ENCODE results near the gene KRTAP2-1.
"Not testable (repeated sequence)": the region's sequence is repeated elsewhere in the genome, so short reads cannot be mapped to it uniquely, and the experiment has no call there.

Gene KRTAP2-1

GRCh38 chr17:41058741-41059140 is 11.6 kb upstream of the KRTAP2-1 start:
- no peak for DNase-seq (ENCODE audit: low read depth in 1 of 2, low spot score in 1 of 2)

- DNase-seq (ENCODE audit: low read depth in 1 of 2, low spot score in 1 of 2) = no peak
Measured at GRCh38 chr17:41057547-41057946, 10.4 kb upstream of the KRTAP2-1 start.

- not testable (repeated sequence) for DNase-seq (ENCODE audit: low read depth in 1 of 2, low spot score in 1 of 2)
Measured at GRCh38 chr17:41055130-41055529, 8.0 kb upstream of the KRTAP2-1 start, which contains the start of gene KRTAP2-2. Gene KRTAP2-2 (minus strand): TSS chr17:41055230. CDS start chr17:41055211, 19 bp downstream.

- not testable (repeated sequence) for DNase-seq (ENCODE audit: low read depth in 1 of 2, low spot score in 1 of 2)
Measured at GRCh38 chr17:41054556-41054955, 7.4 kb upstream of the KRTAP2-1 start.

- DNase-seq (ENCODE audit: low read depth in 1 of 2, low spot score in 1 of 2) = no peak
Measured at GRCh38 chr17:41054025-41054424, 6.9 kb upstream of the KRTAP2-1 start.

GRCh38 chr17:41052566-41052965 is 5.5 kb upstream of the KRTAP2-1 start:
- DNase-seq (ENCODE audit: low read depth in 1 of 2, low spot score in 1 of 2) = no peak

- DNase-seq (ENCODE audit: low read depth in 1 of 2, low spot score in 1 of 2) = no peak
Measured at GRCh38 chr17:41049110-41049509, 2.0 kb upstream of the KRTAP2-1 start.

GRCh38 chr17:41048441-41048840 is 1.3 kb upstream of the KRTAP2-1 start:
- DNase-seq (ENCODE audit: low read depth in 1 of 2, low spot score in 1 of 2) = no peak

- DNase-seq (ENCODE audit: low read depth in 1 of 2, low spot score in 1 of 2) = no peak
Measured at GRCh38 chr17:41042953-41043352, 4.2 kb downstream of the KRTAP2-1 start.

- DNase-seq (ENCODE audit: low read depth in 1 of 2, low spot score in 1 of 2) = not testable (repeated sequence)
Measured at GRCh38 chr17:41040783-41041571, 6.1 kb downstream of the KRTAP2-1 start, which contains the start of gene KRTAP1-1. Gene KRTAP1-1 (minus strand): TSS chr17:41041450. CDS start chr17:41041397, 53 bp downstream.

- no peak for DNase-seq (ENCODE audit: low read depth in 1 of 2, low spot score in 1 of 2)
Measured at GRCh38 chr17:41037853-41038350, 9.2 kb downstream of the KRTAP2-1 start.

- DNase-seq (ENCODE audit: low read depth in 1 of 2, low spot score in 1 of 2) = not testable (repeated sequence)
Measured at GRCh38 chr17:41034346-41034935, 12.7 kb downstream of the KRTAP2-1 start, which contains the start of gene KRTAP1-3. Gene KRTAP1-3 (minus strand): TSS chr17:41034874. CDS start chr17:41034821, 53 bp downstream.

- DNase-seq (ENCODE audit: low read depth in 1 of 2, low spot score in 1 of 2) = no peak
Measured at GRCh38 chr17:41029633-41030245, 17.4 kb downstream of the KRTAP2-1 start, which contains the start of gene KRTAP1-4. Gene KRTAP1-4 (minus strand): TSS chr17:41030195. CDS start chr17:41030078, 117 bp downstream.

GRCh38 chr17:41026715-41027471 is 20.2 kb downstream of the KRTAP2-1 start, which contains the start of gene KRTAP1-5:
Gene KRTAP1-5 (minus strand): TSS chr17:41027208. CDS start chr17:41027155, 53 bp downstream.
- no peak for DNase-seq (ENCODE audit: low read depth in 1 of 2, low spot score in 1 of 2)

- no peak for DNase-seq (ENCODE audit: low read depth in 1 of 2, low spot score in 1 of 2)
Measured at GRCh38 chr17:41024697-41025096, 22.4 kb downstream of the KRTAP2-1 start.

- no peak for DNase-seq (ENCODE audit: low read depth in 1 of 2, low spot score in 1 of 2)
Measured at GRCh38 chr17:41020336-41020735, 26.8 kb downstream of the KRTAP2-1 start.

- no peak for DNase-seq (ENCODE audit: low read depth in 1 of 2, low spot score in 1 of 2)
Measured at GRCh38 chr17:41019415-41019814, 27.7 kb downstream of the KRTAP2-1 start.

GRCh38 chr17:41018541-41018940 is 28.6 kb downstream of the KRTAP2-1 start:
- no peak for DNase-seq (ENCODE audit: low read depth in 1 of 2, low spot score in 1 of 2)

- no peak for DNase-seq (ENCODE audit: low read depth in 1 of 2, low spot score in 1 of 2)
Measured at GRCh38 chr17:41016578-41017215, 30.4 kb downstream of the KRTAP2-1 start.

GRCh38 chr17:41015454-41015853 is 31.7 kb downstream of the KRTAP2-1 start:
- DNase-seq (ENCODE audit: low read depth in 1 of 2, low spot score in 1 of 2) = no peak

Data from activated T-helper 1 cell treated with anti-CD3 and anti-CD28 coated beads, Interleukin-2, amount 50 U/mL, for 16 hours (primary cell).